ENCODE data around the gene PRKRIP1. TPM values are rescaled to one million over a fixed set of nuclear protein-coding genes. Genes with fewer than 3 reads are reported as not detected.
"Not testable (repeated sequence)": the region's sequence is repeated elsewhere in the genome, so short reads cannot be mapped to it uniquely, and the experiment has no call there.

PRKRIP1 gene
- total RNA-seq: 10 to 100 TPM; 16.1 to 36.6 (median 25.4) TPM

- H3K27me3 ChIP-seq: no peaks in the 10 kb centered on the region
- TF ChIP-seq POLR2A (IDR thresholded peaks at IDR 0.05) (peak in 1 of 2 donors; percentile 28), CTCF (IDR thresholded peaks at IDR 0.05) (peak in 1 of 4 experiments; percentile 5)
- no peaks in the 10 kb centered on the region for H3K36me3 ChIP-seq
- DNase-seq: peak; percentile 76 to 85
- intact Hi-C loops (cut with DNase I; ENCODE audit: low total_unique reads): no loop called here
- no peaks in the 10 kb centered on the region for H3K9me3 ChIP-seq
- H3K4me1 ChIP-seq: no peaks in the 10 kb centered on the region
- peak within 1 kb of the TSS; percentile 61 to 93 for H3K4me3 ChIP-seq
- H3K27ac ChIP-seq: peak within 1 kb of the TSS; percentile 81 to 83
These were observed at the start of gene PRKRIP1 for GRCh38 chr7:102395873-102396709. Gene PRKRIP1 (plus strand): TSS chr7:102396363. CDS start chr7:102396412, 49 bp downstream.

GRCh38 chr7:102346983-102347382 is 49.2 kb upstream of the PRKRIP1 start:
- H3K27ac ChIP-seq; H3K4me1 ChIP-seq; intact Hi-C loops (cut with DNase I; ENCODE audit: low total_unique reads); DNase-seq; H3K36me3 ChIP-seq; H3K4me3 ChIP-seq; H3K27me3 ChIP-seq; H3K9me3 ChIP-seq: not testable (repeated sequence)

- H3K27me3 ChIP-seq; H3K36me3 ChIP-seq; H3K9me3 ChIP-seq; H3K27ac ChIP-seq; intact Hi-C loops (cut with DNase I; ENCODE audit: low total_unique reads); H3K4me3 ChIP-seq; DNase-seq; H3K4me1 ChIP-seq: not testable (repeated sequence)
These were observed 39.8 kb upstream of the PRKRIP1 start, which contains the start of gene SPDYE6 for GRCh38 chr7:102356344-102356743. Gene SPDYE6 (minus strand): TSS chr7:102356444. CDS start chr7:102356023, 421 bp downstream.

- H3K9me3 ChIP-seq; H3K36me3 ChIP-seq; intact Hi-C loops (cut with DNase I; ENCODE audit: low total_unique reads); H3K4me1 ChIP-seq; H3K27me3 ChIP-seq: not testable (repeated sequence)
- peak overlapping the region; percentile 59 to 80 for H3K4me3 ChIP-seq
- DNase-seq: peak; percentile 94 to 97
- H3K27ac ChIP-seq: peak overlapping the region; percentile 84 to 88
- TF ChIP-seq CTCF (IDR thresholded peaks at IDR 0.05): peak in 3 of 4 experiments; percentile 30 to 54 (median 44)
- peak; percentile 23 to 73 for TF ChIP-seq POLR2A (IDR thresholded peaks at IDR 0.05)
These were observed 32.4 kb upstream of the PRKRIP1 start for GRCh38 chr7:102363549-102364393.

GRCh38 chr7:102364394-102364886 is 31.7 kb upstream of the PRKRIP1 start:
- intact Hi-C loops (cut with DNase I; ENCODE audit: low total_unique reads); H3K4me1 ChIP-seq; DNase-seq; H3K27me3 ChIP-seq; H3K36me3 ChIP-seq; H3K9me3 ChIP-seq: not testable (repeated sequence)
- Histone ChIP-seq H3K4me3 (peak overlapping the region; percentile 59 to 80), H3K27ac (peak overlapping the region; percentile 84 to 88)

GRCh38 chr7:102365390-102365789 is 30.8 kb upstream of the PRKRIP1 start:
- intact Hi-C loops (cut with DNase I; ENCODE audit: low total_unique reads); H3K27ac ChIP-seq; H3K27me3 ChIP-seq; H3K4me3 ChIP-seq; H3K9me3 ChIP-seq; DNase-seq; H3K4me1 ChIP-seq; H3K36me3 ChIP-seq: not testable (repeated sequence)

GRCh38 chr7:102370038-102370437 is 26.1 kb upstream of the PRKRIP1 start:
- DNase-seq; H3K4me3 ChIP-seq; H3K9me3 ChIP-seq; H3K27me3 ChIP-seq; intact Hi-C loops (cut with DNase I; ENCODE audit: low total_unique reads); H3K36me3 ChIP-seq; H3K27ac ChIP-seq; H3K4me1 ChIP-seq: not testable (repeated sequence)

- H3K4me1 ChIP-seq; DNase-seq; H3K36me3 ChIP-seq; intact Hi-C loops (cut with DNase I; ENCODE audit: low total_unique reads); H3K27me3 ChIP-seq; H3K4me3 ChIP-seq; H3K9me3 ChIP-seq; H3K27ac ChIP-seq: not testable (repeated sequence)
These were observed 23.4 kb upstream of the PRKRIP1 start for GRCh38 chr7:102372796-102373195.

Data from uterus (tissue), 4 donors.